Ascending aorta (tissue), 2 donors: ENCODE results near the gene TPCN2. TPM values are rescaled to one million over a fixed set of nuclear protein-coding genes. Genes with fewer than 3 reads are reported as not detected.

ENCODE experiments used
- DNase-seq, 2 donors: peaks; one replicate each; pipeline ENCODE4 v3.0.0-alpha.2; 2019; ENCODE audit warnings: low spot score in 2 of 2
- H3K27ac ChIP-seq, 2 donors: fragments of 200-600 bp; sonication (generic); one replicate each; pipeline ENCODE4 v1.5.1; 2016 to 2017; ENCODE audit warnings: mild to moderate bottlenecking in 1 of 2
- H3K27me3 ChIP-seq: fragments of 200-600 bp; sonication (generic); one replicate; pipeline ENCODE4 v1.5.1; 2017
- H3K36me3 ChIP-seq, 2 donors: fragments of 200-600 bp; sonication (generic); one replicate each; pipeline ENCODE4 v1.5.1; 2016
- H3K4me1 ChIP-seq, 2 donors: fragments of 200-600 bp; sonication (generic); one replicate each; pipeline ENCODE4 v1.5.1; 2016 to 2017; ENCODE audit warnings: mild to moderate bottlenecking in 1 of 2
- H3K4me3 ChIP-seq, 2 donors: fragments of 200-600 bp; sonication (generic); one replicate each; pipeline ENCODE4 v1.5.1; 2016 to 2017; ENCODE audit warnings: mild to moderate bottlenecking in 1 of 2
- H3K9me3 ChIP-seq, 2 donors: fragments of 200-600 bp; sonication (generic); one replicate each; pipeline ENCODE4 v1.5.1; 2016
- intact Hi-C: fragments of 100-400 bp; cut with DNase I; formaldehyde crosslinking; loops from one replicate; pipeline ENCODE4 v1.15.1; 2023
- total RNA-seq: library from RNA; depleted of rRNA; stranded (reverse); fragments of >200 nt; gene quantifications from one replicate; pipeline ENCODE4 v1.1.0, GENCODE V29; 2016
- TF ChIP-seq, protein P1 (sequence below), 3 experiments: fragments of 200-600 bp in 2 of 3; fragments of 450-650 bp in 1 of 3; sonication (generic) in 2 of 3; IDR thresholded peaks; one replicate each; pipeline ENCODE4 v1.5.1; 2016 to 2019; ENCODE audit warnings: antibody characterized with exemption in 3 of 3, mild to moderate bottlenecking in 1 of 3, moderate library complexity in 1 of 3

Gene TPCN2
- total RNA-seq, 1 donor from 2014 or later: 24.9 TPM

DNA sequence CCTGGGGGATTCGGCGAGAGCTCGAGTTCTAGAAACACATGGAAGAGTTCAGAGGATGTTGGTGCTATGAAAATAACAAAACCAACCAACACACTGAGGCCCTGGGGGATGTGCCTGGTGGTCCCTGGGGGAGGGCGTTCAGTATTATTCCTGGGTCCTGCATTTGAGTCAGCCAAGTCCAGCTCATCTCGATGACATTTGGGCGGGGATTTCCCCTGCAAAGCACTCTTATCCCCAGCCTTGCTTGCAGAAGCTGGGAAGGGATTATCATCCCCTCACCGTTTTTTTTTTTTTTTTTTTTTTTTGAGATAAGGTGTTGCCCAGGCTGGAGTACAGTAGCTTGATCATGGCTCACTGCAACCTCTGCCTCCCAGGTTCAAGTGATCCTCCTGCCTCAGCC is 104.9 kb downstream of the TPCN2 start:
- DNase-seq: no peak
- Histone ChIP-seq H3K4me1 (peaks cover 3 to 8% of the 10 kb centered on the region in 2 donors), H3K27me3 (no peaks in the 10 kb centered on the region), H3K36me3 (peaks cover 0 to 8% of the 10 kb centered on the region in 2 donors), H3K27ac (no peak overlapping the region), H3K9me3 (no peaks in the 10 kb centered on the region), H3K4me3 (no peak overlapping the region)
- TF ChIP-seq, protein P1, sequence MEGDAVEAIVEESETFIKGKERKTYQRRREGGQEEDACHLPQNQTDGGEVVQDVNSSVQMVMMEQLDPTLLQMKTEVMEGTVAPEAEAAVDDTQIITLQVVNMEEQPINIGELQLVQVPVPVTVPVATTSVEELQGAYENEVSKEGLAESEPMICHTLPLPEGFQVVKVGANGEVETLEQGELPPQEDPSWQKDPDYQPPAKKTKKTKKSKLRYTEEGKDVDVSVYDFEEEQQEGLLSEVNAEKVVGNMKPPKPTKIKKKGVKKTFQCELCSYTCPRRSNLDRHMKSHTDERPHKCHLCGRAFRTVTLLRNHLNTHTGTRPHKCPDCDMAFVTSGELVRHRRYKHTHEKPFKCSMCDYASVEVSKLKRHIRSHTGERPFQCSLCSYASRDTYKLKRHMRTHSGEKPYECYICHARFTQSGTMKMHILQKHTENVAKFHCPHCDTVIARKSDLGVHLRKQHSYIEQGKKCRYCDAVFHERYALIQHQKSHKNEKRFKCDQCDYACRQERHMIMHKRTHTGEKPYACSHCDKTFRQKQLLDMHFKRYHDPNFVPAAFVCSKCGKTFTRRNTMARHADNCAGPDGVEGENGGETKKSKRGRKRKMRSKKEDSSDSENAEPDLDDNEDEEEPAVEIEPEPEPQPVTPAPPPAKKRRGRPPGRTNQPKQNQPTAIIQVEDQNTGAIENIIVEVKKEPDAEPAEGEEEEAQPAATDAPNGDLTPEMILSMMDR (IDR thresholded peaks at IDR 0.05): no peak
- intact Hi-C loops: no loop called here

DNA sequence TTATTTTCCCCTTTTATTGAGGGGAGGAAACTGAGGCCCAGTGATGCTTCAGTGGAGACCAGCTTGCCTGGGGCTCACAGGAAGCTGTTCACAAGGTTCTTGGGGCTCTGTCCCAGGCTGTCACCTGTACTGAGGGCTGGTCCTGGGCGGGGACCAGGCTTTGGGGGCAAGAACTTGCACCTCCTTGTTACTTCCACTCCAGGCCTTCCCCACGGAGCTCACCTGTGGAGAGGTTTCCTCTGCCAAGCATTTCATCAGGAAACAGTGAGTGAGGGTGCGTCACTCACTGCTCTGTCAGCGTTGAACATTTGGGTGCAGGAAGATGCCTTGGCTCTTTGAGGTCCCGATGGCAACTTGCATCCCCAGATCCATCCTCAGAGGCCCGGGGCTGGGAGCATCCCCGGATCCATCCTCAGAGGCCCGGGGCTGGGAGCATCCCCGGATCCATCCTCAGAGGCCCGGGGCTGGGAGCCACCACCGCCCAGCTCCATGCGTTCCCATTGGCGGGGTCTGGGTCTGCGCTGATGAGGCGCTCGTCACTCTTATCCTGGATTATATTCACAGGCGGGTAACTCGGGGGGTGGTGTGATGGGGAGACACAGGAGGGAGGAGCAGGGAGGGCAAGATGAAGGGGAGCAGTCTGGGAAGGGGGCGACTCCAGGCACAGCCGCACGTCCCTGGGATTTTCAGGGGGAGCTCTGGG is 105.6 kb downstream of the TPCN2 start:
- TF ChIP-seq, protein P1 (IDR thresholded peaks at IDR 0.05): no peak
- DNase-seq: no peak
- Histone ChIP-seq H3K4me1 (peaks cover 3 to 8% of the 10 kb centered on the region in 2 donors), H3K9me3 (no peaks in the 10 kb centered on the region), H3K4me3 (no peak overlapping the region), H3K36me3 (peaks cover 0 to 1% of the 10 kb centered on the region in 2 donors), H3K27me3 (no peaks in the 10 kb centered on the region), H3K27ac (no peak overlapping the region)
- intact Hi-C loops: no loop called here

DNA sequence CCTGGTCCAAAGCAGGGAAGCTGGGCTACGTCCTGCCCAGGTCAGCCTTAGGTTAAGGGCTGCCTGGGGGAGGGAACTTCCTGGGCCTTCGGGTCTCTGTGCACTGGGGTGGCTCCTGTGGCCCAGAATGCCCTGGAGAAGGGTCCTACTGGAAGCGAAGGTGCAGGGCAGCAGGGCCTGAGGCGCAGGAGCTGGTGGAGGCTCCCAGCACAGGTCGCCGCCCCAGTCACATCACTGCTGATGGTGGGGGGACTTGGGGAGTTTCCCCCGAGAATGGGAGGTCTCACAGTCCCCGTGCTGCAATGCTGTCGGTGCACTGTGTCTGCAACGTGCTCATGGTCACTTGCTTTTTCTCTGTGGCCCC is 106.2 kb downstream of the TPCN2 start:
- H3K27me3 ChIP-seq: no peaks in the 10 kb centered on the region
- TF ChIP-seq, protein P1 (IDR thresholded peaks at IDR 0.05): no peak
- DNase-seq: no peak
- H3K36me3 ChIP-seq: no peaks in the 10 kb centered on the region
- H3K4me1 ChIP-seq: peaks cover 3 to 8% of the 10 kb centered on the region in 2 donors
- intact Hi-C loops: no loop called here
- no peak overlapping the region for H3K4me3 ChIP-seq
- H3K9me3 ChIP-seq: no peaks in the 10 kb centered on the region
- H3K27ac ChIP-seq: no peak overlapping the region

DNA sequence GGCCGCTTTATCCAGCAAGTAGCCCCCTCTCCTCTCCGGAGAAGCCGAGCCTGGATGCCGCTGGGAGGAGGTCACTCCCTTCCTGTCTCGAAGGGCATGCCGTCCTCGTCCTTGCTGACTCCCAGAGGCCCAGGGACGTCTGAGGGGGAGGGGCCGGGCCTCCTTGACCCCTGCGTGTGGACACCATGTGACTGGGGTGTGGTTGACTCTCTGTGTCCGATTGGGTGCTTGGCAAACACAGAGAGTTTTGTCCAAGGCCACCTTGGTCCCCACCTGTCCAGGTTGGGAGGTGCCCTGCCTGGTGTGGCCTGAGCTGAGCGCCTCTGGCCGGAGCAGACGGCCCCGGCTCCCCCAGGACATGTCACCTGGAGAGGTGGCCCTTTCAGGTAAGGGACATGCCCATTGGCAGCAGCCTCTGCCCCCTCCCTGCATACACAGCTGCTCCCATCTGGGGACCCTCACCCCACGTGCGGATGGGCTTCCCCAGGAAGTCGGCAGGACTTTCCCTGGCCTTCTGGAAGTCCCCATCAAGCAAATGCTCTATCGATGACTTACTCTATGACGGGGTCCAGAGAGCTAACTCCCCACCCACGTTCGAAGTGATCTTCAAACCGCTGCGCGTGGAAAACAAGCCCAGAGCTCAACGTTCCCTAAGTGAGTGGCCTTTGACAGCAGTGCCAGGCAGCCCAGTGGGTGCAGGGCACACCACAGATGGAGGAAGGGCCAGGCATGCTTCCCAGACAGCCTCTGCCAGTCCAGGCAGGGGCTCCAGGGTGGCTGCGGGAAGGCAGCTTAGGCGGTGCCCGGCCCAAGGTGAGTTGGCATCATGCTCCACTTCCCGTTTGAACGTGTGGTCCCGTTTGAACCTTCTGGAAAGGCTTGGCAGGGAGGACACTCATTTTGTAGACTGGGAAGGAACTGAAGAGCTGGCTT is 106.8 kb downstream of the TPCN2 start, which contains the start of gene SMIM38:
TSS of gene SMIM38 (plus strand) at position 634 of the 933 bp plus-strand sequence. CDS start 1,912 bp downstream, outside the sequence.
- intact Hi-C loops: no loop called here
- Histone ChIP-seq H3K9me3 (no peaks in the 10 kb centered on the region), H3K36me3 (no peaks in the 10 kb centered on the region), H3K4me1 (peaks cover 3 to 8% of the 10 kb centered on the region in 2 donors), H3K27ac (peak within 1 kb of the TSS; percentile 8 to 39), H3K27me3 (no peaks in the 10 kb centered on the region), H3K4me3 (no peak within 1 kb of the TSS)
- TF ChIP-seq, protein P1 (IDR thresholded peaks at IDR 0.05): no peak
- no peak for DNase-seq

DNA sequence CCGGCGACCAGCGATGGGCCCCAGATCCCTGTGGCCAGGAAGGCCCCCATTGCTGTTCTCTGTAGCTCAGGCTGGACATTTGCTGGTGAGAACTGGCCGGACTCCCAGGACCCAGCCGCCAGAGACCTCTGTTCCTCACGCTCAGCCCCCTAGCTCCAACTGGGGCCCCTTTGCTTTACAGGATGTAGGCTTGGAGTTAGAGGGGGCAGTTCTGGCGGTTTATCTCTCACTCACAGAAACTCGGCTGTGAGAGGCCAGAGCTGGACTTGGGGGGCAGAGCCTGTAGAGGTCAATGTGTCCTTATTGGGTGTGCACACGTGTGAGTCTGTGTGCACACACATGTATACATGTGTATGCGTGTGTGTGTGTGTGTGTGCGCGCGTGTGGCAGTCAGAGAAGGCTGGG is 107.5 kb downstream of the TPCN2 start:
- H3K4me3 ChIP-seq: no peak overlapping the region
- H3K27me3 ChIP-seq: no peaks in the 10 kb centered on the region
- DNase-seq: no peak
- intact Hi-C loops: no loop called here
- H3K4me1 ChIP-seq: peaks cover 3 to 8% of the 10 kb centered on the region in 2 donors
- H3K9me3 ChIP-seq: no peaks in the 10 kb centered on the region
- H3K36me3 ChIP-seq: no peaks in the 10 kb centered on the region
- no peak overlapping the region for H3K27ac ChIP-seq
- TF ChIP-seq, protein P1 (IDR thresholded peaks at IDR 0.05): no peak
